Upper lobe of left lung (tissue), 4 donors: ENCODE measurements around the gene IFNL3.

Experiments
- CTCF ChIP-seq, 6 experiments: fragments of 450-650 bp in 4 of 6; fragments of 200-600 bp in 2 of 6; sonication (generic) in 2 of 6; IDR thresholded peaks; one replicate each; pipeline ENCODE4 v1.5.1; 2016 to 2019; ENCODE audit warnings: antibody characterized with exemption in 6 of 6
- EP300 ChIP-seq, 4 donors: sonication (generic); formaldehyde crosslinking; IDR thresholded peaks; one replicate each; pipeline ENCODE4 v1.5.1; 2017; ENCODE audit warnings: antibody characterized with exemption in 4 of 4, control low read depth in 2 of 4

- TF ChIP-seq CTCF (IDR thresholded peaks at IDR 0.05), result no peak
- TF ChIP-seq EP300 (IDR thresholded peaks at IDR 0.05), result no peak
Observed at GRCh38 chr19:39276740-39277139, 31.9 kb upstream of the IFNL3 start.
